ENCODE measurements around the gene RPS6KA2.

DNA sequence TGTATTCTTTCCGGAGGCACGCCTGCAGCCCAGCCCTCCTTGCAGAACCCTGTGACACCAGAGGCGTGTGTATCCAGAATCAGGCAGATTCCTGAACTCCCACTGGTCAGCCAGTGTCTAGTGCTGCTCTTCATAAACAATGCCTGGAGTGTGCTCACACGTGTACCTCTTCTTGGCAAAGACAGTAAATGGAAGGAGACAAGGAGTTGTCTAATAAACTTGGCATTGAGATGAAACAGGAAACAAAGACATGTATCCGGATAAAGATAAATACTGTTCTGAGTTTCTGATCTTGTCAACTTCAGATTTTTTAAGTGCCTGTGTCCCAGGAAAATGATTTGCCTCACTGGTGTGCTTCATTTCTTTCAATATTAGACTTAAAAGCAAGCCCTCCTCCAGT is 1.7 kb downstream of the RPS6KA2 start:
- TF ChIP-seq, protein P1, sequence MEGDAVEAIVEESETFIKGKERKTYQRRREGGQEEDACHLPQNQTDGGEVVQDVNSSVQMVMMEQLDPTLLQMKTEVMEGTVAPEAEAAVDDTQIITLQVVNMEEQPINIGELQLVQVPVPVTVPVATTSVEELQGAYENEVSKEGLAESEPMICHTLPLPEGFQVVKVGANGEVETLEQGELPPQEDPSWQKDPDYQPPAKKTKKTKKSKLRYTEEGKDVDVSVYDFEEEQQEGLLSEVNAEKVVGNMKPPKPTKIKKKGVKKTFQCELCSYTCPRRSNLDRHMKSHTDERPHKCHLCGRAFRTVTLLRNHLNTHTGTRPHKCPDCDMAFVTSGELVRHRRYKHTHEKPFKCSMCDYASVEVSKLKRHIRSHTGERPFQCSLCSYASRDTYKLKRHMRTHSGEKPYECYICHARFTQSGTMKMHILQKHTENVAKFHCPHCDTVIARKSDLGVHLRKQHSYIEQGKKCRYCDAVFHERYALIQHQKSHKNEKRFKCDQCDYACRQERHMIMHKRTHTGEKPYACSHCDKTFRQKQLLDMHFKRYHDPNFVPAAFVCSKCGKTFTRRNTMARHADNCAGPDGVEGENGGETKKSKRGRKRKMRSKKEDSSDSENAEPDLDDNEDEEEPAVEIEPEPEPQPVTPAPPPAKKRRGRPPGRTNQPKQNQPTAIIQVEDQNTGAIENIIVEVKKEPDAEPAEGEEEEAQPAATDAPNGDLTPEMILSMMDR (IDR thresholded peaks at IDR 0.05), result no peak
- TF ChIP-seq POLR2A (IDR thresholded peaks at IDR 0.05) (no peak), EP300 (IDR thresholded peaks at IDR 0.05) (no peak)
